Calu3 (cell line): ENCODE measurements around the gene MOV10L1. TPM values are rescaled to one million over a fixed set of nuclear protein-coding genes. Genes with fewer than 3 reads are reported as not detected.

ENCODE experiments used
- BruUV-seq: library from RNA; stranded (reverse); fragments of 400-500 nt; replicated peaks from 2 replicates; lab custom pipeline; 2021; lab: Mats Ljungman, UMichigan
- CTCF ChIA-PET: fragments of 300-600 bp; sonication (Branson Sonifier 250); formaldehyde crosslinking; loops from one replicate; lab custom pipeline; 2022; ENCODE audit warnings: antibody characterized with exemption; lab: Charles Lee
- DNase-seq: peaks from one replicate; pipeline ENCODE4 v3.0.0; 2022
- H3K27ac Mint-ChIP-seq: one replicate; pipeline ENCODE4 v1.8.0; 2022; ENCODE audit warnings: mixed read lengths; ENCODE audit not compliant: unreplicated experiment
- H3K27me3 Mint-ChIP-seq: one replicate; pipeline ENCODE4 v1.8.0; 2022; ENCODE audit warnings: mixed read lengths; ENCODE audit not compliant: unreplicated experiment
- H3K36me3 Mint-ChIP-seq: one replicate; pipeline ENCODE4 v1.8.0; 2022; ENCODE audit warnings: mild to moderate bottlenecking, moderate library complexity, mixed read lengths; ENCODE audit not compliant: insufficient read depth, unreplicated experiment
- H3K4me1 Mint-ChIP-seq: one replicate; pipeline ENCODE4 v1.8.0; 2022; ENCODE audit warnings: mild to moderate bottlenecking, low read depth, mixed read lengths; ENCODE audit not compliant: unreplicated experiment
- H3K4me3 Mint-ChIP-seq: one replicate; pipeline ENCODE4 v1.8.0; 2022; ENCODE audit warnings: mild to moderate bottlenecking, low read depth, moderate library complexity, mixed read lengths; ENCODE audit not compliant: unreplicated experiment
- H3K9me3 Mint-ChIP-seq: one replicate; pipeline ENCODE4 v1.8.0; 2022; ENCODE audit warnings: low read depth, mixed read lengths; ENCODE audit not compliant: unreplicated experiment
- CTCF ChIP-seq: fragments of 200-600 bp; IDR thresholded peaks from one replicate; pipeline ENCODE4 v1.8.0; 2022; ENCODE audit warnings: antibody characterized with exemption; ENCODE audit not compliant: unreplicated experiment
- intact Hi-C: fragments of 100-400 bp; cut with micrococcal nuclease; formaldehyde crosslinking; loops from one replicate; pipeline ENCODE4 v1.10.0; 2022; ENCODE audit not compliant: unreplicated experiment
- total RNA-seq: library from RNA; stranded (reverse); gene quantifications from 2 replicates; pipeline ENCODE4 v1.2.3, GENCODE V29; 2022

Gene MOV10L1
- total RNA-seq, 1 experiment from 2014 or later, result not detected

- BruUV-seq, result no TSS peak
- Mint-ChIP-seq H3K4me3 (no peak overlapping the region), H3K27ac (no peak overlapping the region), H3K27me3 (peaks cover 63% of the 10 kb centered on the region), H3K36me3 (no peaks in the 10 kb centered on the region), H3K9me3 (no peaks in the 10 kb centered on the region), H3K4me1 (peaks cover 9% of the 10 kb centered on the region)
- TF ChIP-seq CTCF, result no peak
- CTCF ChIA-PET, result no interaction called here
- intact Hi-C loops, result loop anchor here (10.0 kb wide), 1 partner anchor 207 kb away; no protein-coding TSS in a partner anchor
- no peak for DNase-seq
These were observed 51.7 kb downstream of the MOV10L1 start for GRCh38 chr22:50141462-50141861.

- Mint-ChIP-seq H3K27me3 (peaks cover 59% of the 10 kb centered on the region), H3K4me1 (peaks cover 14% of the 10 kb centered on the region), H3K36me3 (no peaks in the 10 kb centered on the region), H3K9me3 (no peaks in the 10 kb centered on the region), H3K27ac (no peak overlapping the region), H3K4me3 (no peak overlapping the region)
- no peak for TF ChIP-seq CTCF
- DNase-seq, result no peak
- no TSS peak for BruUV-seq
- intact Hi-C loops, result loop anchor here (10.0 kb wide), 1 partner anchor 207 kb away; no protein-coding TSS in a partner anchor
- CTCF ChIA-PET, result interaction anchor here (0.9 kb wide), 1 partner anchor 16 kb away, joined by 4 read pairs; no protein-coding TSS in a partner anchor
These were observed 52.1 kb downstream of the MOV10L1 start for GRCh38 chr22:50141891-50142363.

GRCh38 chr22:50143096-50143495 is 53.3 kb downstream of the MOV10L1 start:
- Mint-ChIP-seq H3K27ac (no peak overlapping the region), H3K9me3 (no peaks in the 10 kb centered on the region), H3K4me3 (no peak overlapping the region), H3K36me3 (no peaks in the 10 kb centered on the region), H3K27me3 (peaks cover 50% of the 10 kb centered on the region), H3K4me1 (peaks cover 17% of the 10 kb centered on the region)
- DNase-seq, result no peak
- CTCF ChIA-PET, result interaction anchor here (0.6 to 0.9 kb wide), 2 partner anchors 15 to 113 kb away, joined by 3 to 4 read pairs; no protein-coding TSS in a partner anchor
- intact Hi-C loops, result loop anchor here (10.0 kb wide), 1 partner anchor 208 kb away; no protein-coding TSS in a partner anchor
- no peak for TF ChIP-seq CTCF
- BruUV-seq, result no TSS peak

GRCh38 chr22:50144005-50144614 is 54.3 kb downstream of the MOV10L1 start:
- intact Hi-C loops, result loop anchor here (10.0 kb wide), 1 partner anchor 209 kb away; no protein-coding TSS in a partner anchor

More at GRCh38 chr22:50144005-50144614, 54.3 kb downstream of the MOV10L1 start:
- Mint-ChIP-seq H3K9me3 (no peaks in the 10 kb centered on the region), H3K27ac (no peak overlapping the region), H3K4me3 (no peak overlapping the region), H3K4me1 (peaks cover 22% of the 10 kb centered on the region), H3K27me3 (peaks cover 50% of the 10 kb centered on the region), H3K36me3 (no peaks in the 10 kb centered on the region)
- CTCF ChIA-PET, result no interaction called here
- no TSS peak for BruUV-seq
- no peak for TF ChIP-seq CTCF
- no peak for DNase-seq
